ENCODE data around the gene ZFP2.

Gene ZFP2

GRCh38 chr5:178981381-178981780 is 85.7 kb downstream of the ZFP2 start:
- Histone ChIP-seq H3K27ac (ENCODE audit: low read depth, low read length, poor library complexity, severe bottlenecking) (no peak overlapping the region), H3K9me2 (ENCODE audit: low read depth, low read length) (no peaks in the 10 kb centered on the region), H3K27me3 (ENCODE audit: insufficient read depth, low read length) (no peaks in the 10 kb centered on the region; the same call in 1 of the 2 replicates), H3K9ac (ENCODE audit: low read length) (no peak overlapping the region), H3K4me3 (ENCODE audit: low read depth, low read length, poor library complexity, severe bottlenecking) (no peak overlapping the region), H2AFZ (ENCODE audit: low read length) (no peak overlapping the region), H3K4me1 (ENCODE audit: insufficient read depth, low read length, severe bottlenecking) (no peaks in the 10 kb centered on the region), H3K36me3 (ENCODE audit: insufficient read depth, low read length) (no peaks in the 10 kb centered on the region), H3K4me2 (ENCODE audit: low read length) (no peak overlapping the region), H3K79me2 (ENCODE audit: insufficient read depth, low read length) (no peaks in the 10 kb centered on the region), H3K9me3 (ENCODE audit: low read length) (no peaks in the 10 kb centered on the region), H4K20me1 (ENCODE audit: insufficient read depth, low read length) (no peaks in the 10 kb centered on the region), H3F3A (ENCODE audit: insufficient read depth, low read length) (no peaks in the 10 kb centered on the region)
- TF ChIP-seq CTCF (IDR thresholded peaks at IDR 0.05; ENCODE audit: low read length) (no peak), EZH2 (IDR thresholded peaks at IDR 0.05; ENCODE audit: borderline replicate concordance, low read length) (no peak)
